Activated T-helper 17 cell treated with anti-CD3 and anti-CD28 coated beads, Interleukin-2, amount 50 U/mL, for 72 hours (primary cell): ENCODE results near the gene C2orf78. TPM values are rescaled to one million over a fixed set of nuclear protein-coding genes. Genes with fewer than 3 reads are reported as not detected.

ENCODE experiments used
- ATAC-seq: fragments of 150-1000 bp; cut with Tn5 transposase; replicated peaks from 2 replicates; pipeline ENCODE4 v1.10.0; 2021; ENCODE audit warnings: mild to moderate bottlenecking, moderate library complexity
- H3K27ac Mint-ChIP-seq: one replicate; pipeline ENCODE4 v1.8.0; 2022; ENCODE audit warnings: mixed read lengths
- H3K27me3 Mint-ChIP-seq: one replicate; pipeline ENCODE4 v1.8.0; 2022; ENCODE audit warnings: mixed read lengths
- H3K36me3 Mint-ChIP-seq: one replicate; pipeline ENCODE4 v1.8.0; 2022; ENCODE audit warnings: low read depth, mild to moderate bottlenecking, mixed read lengths
- H3K4me1 Mint-ChIP-seq: one replicate; pipeline ENCODE4 v1.8.0; 2022; ENCODE audit warnings: mixed read lengths
- H3K4me3 Mint-ChIP-seq: one replicate; pipeline ENCODE4 v1.8.0; 2022; ENCODE audit warnings: mild to moderate bottlenecking, mixed read lengths
- H3K9me3 Mint-ChIP-seq: one replicate; pipeline ENCODE4 v1.8.0; 2022; ENCODE audit warnings: mixed read lengths
- total RNA-seq, 2 donors: library from RNA; stranded (reverse); gene quantifications; one replicate each; pipeline ENCODE4 v1.2.3, GENCODE V29; 2022

C2orf78 gene
- total RNA-seq, 2 donors from 2014 or later: 0.08 TPM; not detected in 1

DNA sequence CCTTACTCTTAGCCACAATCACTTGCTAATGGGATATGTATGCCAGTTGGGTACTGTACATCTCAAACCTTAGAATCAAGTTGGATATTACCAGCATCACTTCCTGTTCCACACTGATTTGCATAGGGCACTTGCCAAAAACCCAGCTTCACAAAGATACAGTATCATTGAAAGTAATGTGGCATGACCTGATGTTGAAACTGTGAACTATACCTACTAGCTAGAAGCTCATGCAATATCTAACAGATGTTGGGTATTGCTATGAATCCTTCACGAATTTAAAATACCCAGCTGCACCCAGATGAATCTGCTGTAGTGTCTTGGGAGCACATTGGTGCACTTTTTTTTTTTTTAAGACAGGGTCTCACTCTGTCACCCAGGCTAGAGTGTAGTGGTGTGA, 38.3 kb downstream of the C2orf78 start:
- ATAC-seq: peak; percentile 53
- peaks cover 10% of the 10 kb centered on the region for H3K4me1 Mint-ChIP-seq
- H3K4me3 Mint-ChIP-seq: peak overlapping the region; percentile 43
- H3K9me3 Mint-ChIP-seq: no peaks in the 10 kb centered on the region
- peak overlapping the region; percentile 74 for H3K27ac Mint-ChIP-seq
- no peaks in the 10 kb centered on the region for H3K27me3 Mint-ChIP-seq
- H3K36me3 Mint-ChIP-seq: no peaks in the 10 kb centered on the region

DNA sequence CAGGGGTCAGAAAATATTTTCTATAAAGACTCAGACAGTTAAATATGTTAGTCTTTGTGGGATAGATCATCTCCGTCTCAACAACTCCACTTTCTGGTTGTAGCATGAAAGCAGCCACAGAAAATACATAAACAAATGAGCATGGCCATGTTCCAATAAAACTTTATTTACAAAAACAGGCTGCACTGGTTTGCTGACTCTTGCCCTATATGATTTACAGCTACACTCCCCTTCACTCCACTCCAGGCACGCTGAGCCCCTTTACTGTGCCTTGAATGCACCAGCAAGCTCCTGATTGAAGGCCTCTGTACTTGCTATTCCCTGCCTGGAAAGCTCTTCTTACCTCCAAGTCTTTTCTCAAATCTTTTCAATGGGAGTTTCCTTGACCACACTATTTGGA, 39.0 kb downstream of the C2orf78 start:
- no peak for ATAC-seq
- Mint-ChIP-seq H3K4me1 (peaks cover 15% of the 10 kb centered on the region), H3K27ac (no peak overlapping the region), H3K27me3 (no peaks in the 10 kb centered on the region), H3K9me3 (no peaks in the 10 kb centered on the region), H3K36me3 (no peaks in the 10 kb centered on the region), H3K4me3 (no peak overlapping the region)

GRCh38 chr2:73823416-73823815, 39.4 kb downstream of the C2orf78 start:
- H3K4me1 Mint-ChIP-seq: peaks cover 16% of the 10 kb centered on the region
- H3K4me3 Mint-ChIP-seq: no peak overlapping the region
- H3K36me3 Mint-ChIP-seq: no peaks in the 10 kb centered on the region
- no peaks in the 10 kb centered on the region for H3K9me3 Mint-ChIP-seq
- ATAC-seq: no peak
- no peaks in the 10 kb centered on the region for H3K27me3 Mint-ChIP-seq
- no peak overlapping the region for H3K27ac Mint-ChIP-seq

GRCh38 chr2:73823916-73824523, 40.0 kb downstream of the C2orf78 start:
- peaks cover 19% of the 10 kb centered on the region for H3K4me1 Mint-ChIP-seq
- H3K27ac Mint-ChIP-seq: no peak overlapping the region
- peaks cover 6% of the 10 kb centered on the region for H3K36me3 Mint-ChIP-seq
- no peaks in the 10 kb centered on the region for H3K27me3 Mint-ChIP-seq
- no peak overlapping the region for H3K4me3 Mint-ChIP-seq
- ATAC-seq: no peak
- no peaks in the 10 kb centered on the region for H3K9me3 Mint-ChIP-seq

GRCh38 chr2:73825408-73825807, 41.4 kb downstream of the C2orf78 start:
- no peak overlapping the region for H3K27ac Mint-ChIP-seq
- no peak overlapping the region for H3K4me3 Mint-ChIP-seq

DNA sequence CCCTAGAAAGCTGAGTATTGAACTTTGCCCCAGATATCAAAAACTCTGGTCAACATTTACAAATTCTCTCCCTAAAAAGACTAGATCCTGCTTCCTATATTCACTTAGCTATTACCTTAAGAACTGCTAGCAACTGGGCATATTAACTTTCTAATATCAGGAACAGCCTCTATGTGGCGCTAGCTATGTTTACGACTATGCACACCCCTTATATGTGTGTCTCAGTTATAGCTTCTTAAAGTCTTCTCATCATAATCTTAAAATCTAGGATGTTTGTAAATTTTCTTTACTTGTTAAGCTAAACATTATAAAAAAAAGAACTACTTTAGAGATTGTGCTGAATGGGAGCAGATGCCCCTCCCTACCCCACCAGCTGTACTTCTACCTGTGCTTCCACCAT, 43.0 kb downstream of the C2orf78 start:
- Mint-ChIP-seq H3K36me3 (peaks cover 35% of the 10 kb centered on the region), H3K9me3 (no peaks in the 10 kb centered on the region), H3K27ac (no peak overlapping the region), H3K27me3 (no peaks in the 10 kb centered on the region), H3K4me1 (peaks cover 25% of the 10 kb centered on the region), H3K4me3 (peak overlapping the region; percentile 94)
- ATAC-seq: no peak

More at GRCh38 chr2:73825408-73825807, 41.4 kb downstream of the C2orf78 start:
- Mint-ChIP-seq H3K4me1 (peaks cover 27% of the 10 kb centered on the region), H3K36me3 (peaks cover 19% of the 10 kb centered on the region), H3K9me3 (no peaks in the 10 kb centered on the region), H3K27me3 (no peaks in the 10 kb centered on the region)
- ATAC-seq: no peak

- Mint-ChIP-seq H3K27ac (peak overlapping the region; percentile 81), H3K4me1 (peaks cover 32% of the 10 kb centered on the region), H3K36me3 (peaks cover 43% of the 10 kb centered on the region), H3K27me3 (no peaks in the 10 kb centered on the region), H3K4me3 (peak overlapping the region; percentile 94), H3K9me3 (peaks cover 3% of the 10 kb centered on the region)
- no peak for ATAC-seq
Observed at GRCh38 chr2:73827660-73828388, 43.8 kb downstream of the C2orf78 start.

DNA sequence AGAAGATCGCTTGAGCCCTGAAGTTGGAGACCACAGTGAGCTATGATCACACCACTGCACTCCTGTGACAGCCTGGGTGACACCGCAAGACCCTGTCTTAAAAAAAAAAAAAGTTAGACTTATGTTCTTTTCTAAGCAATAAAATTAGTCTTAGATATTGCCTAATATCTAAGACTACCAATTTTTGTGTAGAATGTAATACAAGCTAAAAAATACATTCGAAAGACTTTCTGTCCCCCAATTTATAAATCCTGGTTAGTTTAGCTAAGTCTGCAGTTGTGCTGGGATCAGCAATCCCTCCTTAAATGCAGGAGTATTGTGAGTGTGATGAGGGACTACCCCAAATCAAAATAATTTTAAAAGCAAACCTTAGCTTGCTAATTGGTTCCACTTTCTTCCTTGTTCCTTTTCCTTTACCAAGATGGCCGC, 44.4 kb downstream of the C2orf78 start:
- H3K4me1 Mint-ChIP-seq: peaks cover 33% of the 10 kb centered on the region
- H3K9me3 Mint-ChIP-seq: peaks cover 3% of the 10 kb centered on the region
- peak overlapping the region; percentile 94 for H3K27ac Mint-ChIP-seq
- peak overlapping the region; percentile 94 for H3K4me3 Mint-ChIP-seq
- H3K36me3 Mint-ChIP-seq: peaks cover 49% of the 10 kb centered on the region
- H3K27me3 Mint-ChIP-seq: no peaks in the 10 kb centered on the region
- ATAC-seq: no peak

GRCh38 chr2:73828818-73829570, 45.0 kb downstream of the C2orf78 start, which contains the start of gene STAMBP:
TSS of gene STAMBP (plus strand) at chr2:73828961. CDS start at chr2:73830857, 1,896 bp downstream.
- Mint-ChIP-seq H3K4me1 (peaks cover 33% of the 10 kb centered on the region), H3K9me3 (peaks cover 3% of the 10 kb centered on the region), H3K36me3 (peaks cover 55% of the 10 kb centered on the region), H3K27ac (peak within 1 kb of the TSS; percentile 94), H3K27me3 (no peaks in the 10 kb centered on the region), H3K4me3 (peak within 1 kb of the TSS; percentile 94)
- ATAC-seq: peak; percentile 70

DNA sequence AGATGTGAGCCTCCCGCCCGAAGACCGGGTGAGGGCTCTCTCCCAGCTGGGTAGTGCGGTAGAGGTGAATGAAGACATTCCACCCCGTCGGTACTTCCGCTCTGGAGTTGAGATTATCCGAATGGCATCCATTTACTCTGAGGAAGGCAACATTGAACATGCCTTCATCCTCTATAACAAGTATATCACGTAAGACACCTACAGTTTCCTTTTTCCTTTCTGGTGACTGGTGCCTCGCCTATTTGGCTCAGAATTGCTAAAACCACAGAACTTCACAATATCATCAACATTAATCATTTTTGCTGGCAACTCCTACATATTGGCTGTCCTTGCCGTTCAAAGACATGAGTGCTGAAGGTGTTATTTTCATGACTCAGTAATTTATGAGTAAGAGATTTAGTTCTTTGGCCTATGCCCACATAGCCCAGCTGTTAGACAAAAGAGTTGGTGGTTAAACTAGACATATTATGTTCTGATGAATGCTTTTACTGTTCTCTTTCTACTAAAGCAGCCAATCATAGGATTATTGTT, 47.0 kb downstream of the C2orf78 start:
- peak; percentile 79 for ATAC-seq
- peak overlapping the region; percentile 94 for H3K4me3 Mint-ChIP-seq
- H3K9me3 Mint-ChIP-seq: peaks cover 3% of the 10 kb centered on the region
- peaks cover 73% of the 10 kb centered on the region for H3K36me3 Mint-ChIP-seq
- H3K27ac Mint-ChIP-seq: peak overlapping the region; percentile 94
- peaks cover 33% of the 10 kb centered on the region for H3K4me1 Mint-ChIP-seq
- no peaks in the 10 kb centered on the region for H3K27me3 Mint-ChIP-seq

DNA sequence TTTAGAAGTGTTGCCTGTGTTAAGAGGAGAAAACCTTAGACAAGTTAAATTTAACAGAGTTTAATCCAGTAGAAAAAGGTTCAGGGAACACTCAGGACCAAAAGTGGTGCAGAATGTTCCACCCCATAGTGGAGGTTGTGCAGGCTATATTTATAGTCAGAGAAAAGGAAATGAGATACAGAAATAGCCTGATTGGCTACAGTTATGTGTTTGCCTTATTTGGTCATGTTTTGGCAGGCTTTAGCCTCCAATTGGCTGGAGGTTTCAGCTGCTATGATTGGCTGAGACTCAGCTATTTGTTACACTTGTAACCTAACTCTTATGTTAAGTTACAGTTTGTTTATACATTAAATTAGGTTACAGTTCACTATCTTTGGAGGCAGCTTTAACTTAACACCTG, 48.9 kb downstream of the C2orf78 start:
- ATAC-seq: peak; percentile 8
- Mint-ChIP-seq H3K4me3 (peak overlapping the region; percentile 94), H3K27me3 (no peaks in the 10 kb centered on the region), H3K9me3 (peaks cover 3% of the 10 kb centered on the region), H3K27ac (peak overlapping the region; percentile 91), H3K4me1 (peaks cover 28% of the 10 kb centered on the region), H3K36me3 (peaks cover 91% of the 10 kb centered on the region)

- no peak for ATAC-seq
- Mint-ChIP-seq H3K9me3 (peaks cover 3% of the 10 kb centered on the region), H3K4me1 (peaks cover 24% of the 10 kb centered on the region), H3K27me3 (no peaks in the 10 kb centered on the region), H3K4me3 (no peak overlapping the region), H3K27ac (no peak overlapping the region), H3K36me3 (peaks cover 97% of the 10 kb centered on the region)
Observed at GRCh38 chr2:73836141-73836943, 52.4 kb downstream of the C2orf78 start.

DNA sequence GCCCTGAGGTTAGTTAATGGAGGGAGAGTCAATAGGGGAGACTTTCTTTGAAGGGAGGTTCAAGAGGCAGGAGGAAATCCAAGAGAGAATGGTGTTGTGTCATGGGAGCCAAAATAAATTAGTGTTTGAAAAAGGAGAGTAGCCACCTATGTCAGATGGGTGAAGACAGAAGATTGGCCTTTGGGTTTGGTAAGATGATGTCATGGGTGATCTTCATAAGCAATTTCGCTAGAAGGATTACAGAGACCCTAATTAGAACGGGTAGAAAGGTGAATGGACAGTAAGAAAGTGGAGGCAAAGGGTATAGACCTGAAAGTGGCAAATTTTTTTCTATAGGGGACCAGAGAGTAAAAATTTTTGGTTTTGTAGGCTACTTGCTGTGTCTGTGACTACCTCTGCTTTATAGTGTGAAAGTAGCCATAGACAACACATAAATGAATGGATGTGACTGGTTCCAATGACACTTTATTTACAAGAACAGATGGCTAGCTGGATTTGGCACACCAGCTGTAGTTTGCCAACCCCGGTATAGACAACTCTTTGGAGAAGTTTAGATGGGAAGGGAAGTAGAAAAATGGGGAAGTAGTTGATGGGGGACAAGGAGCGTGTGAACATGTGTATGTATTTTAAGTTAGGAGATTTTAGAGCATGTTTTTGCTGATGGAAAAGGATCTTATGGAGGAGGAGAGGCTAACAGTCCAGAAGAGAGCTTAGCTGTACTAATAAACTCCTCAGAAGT, 54.0 kb downstream of the C2orf78 start:
- no peak overlapping the region for H3K27ac Mint-ChIP-seq
- H3K9me3 Mint-ChIP-seq: no peaks in the 10 kb centered on the region
- no peaks in the 10 kb centered on the region for H3K27me3 Mint-ChIP-seq
- H3K4me3 Mint-ChIP-seq: no peak overlapping the region
- ATAC-seq: no peak
- H3K36me3 Mint-ChIP-seq: peaks cover 94% of the 10 kb centered on the region
- peaks cover 19% of the 10 kb centered on the region for H3K4me1 Mint-ChIP-seq
